HepG2 (cell line): ENCODE results near the gene B3GAT3. TPM values are rescaled to one million over a fixed set of nuclear protein-coding genes. Genes with fewer than 3 reads are reported as not detected.

Experiments
- ATAC-seq: fragments of 200-7000 bp; cut with Tn5 transposase; 3 replicates; pipeline ENCODE4 v1.9.1; 2020; ENCODE audit warnings: mild to moderate bottlenecking, moderate library complexity
- BruUV-seq: library from RNA; stranded (reverse); fragments of 400-500 nt; replicated peaks from 2 replicates; lab custom pipeline; 2021; lab: Mats Ljungman, UMichigan
- CTCF ChIA-PET: fragments of 300-600 bp; formaldehyde crosslinking; extraction: SDS; loops from one replicate; lab custom pipeline; 2021; ENCODE audit warnings: low total read pairs, inconsistent platforms, low intra/inter-chr PET ratio; lab: Yijun Ruan, JAX
- POLR2A ChIA-PET: fragments of 350-600 bp; sonication (Branson Sonifier 250); formaldehyde crosslinking; loops from one replicate; lab custom pipeline; 2020; ENCODE audit warnings: antibody characterized with exemption, inconsistent platforms; lab: Yijun Ruan, JAX
- DNase-seq: peaks from one replicate; pipeline ENCODE4 v3.0.0-alpha.2; 2015; ENCODE audit warnings: low spot score
- FAIRE-seq: peaks from 3 replicates; lab custom pipeline; 2011; peaks lifted over from hg19 to GRCh38; lab: Jason Lieb, UNC
- H2AFZ ChIP-seq: one replicate; pipeline ENCODE4 v1.6.1; 2011; ENCODE audit warnings: low read length, inconsistent platforms
- H3K27ac ChIP-seq: fragments of 300-600 bp; 3 replicates; pipeline ENCODE4 v1.8.0; 2011; ENCODE audit warnings: mixed run types, mild to moderate bottlenecking, mixed read lengths, low read length, inconsistent platforms; ENCODE audit not compliant: insufficient read depth; ENCODE audit errors: extremely low read length
- H3K27me3 ChIP-seq, 2 experiments: fragments of 200-600 bp in 1 of 2; 2 replicates in 1 of 2; 3 replicates in 1 of 2; pipeline versions ENCODE4 v1.6.0 to v1.8.0; 2011; ENCODE audit warnings: low read length in 2 of 2, mild to moderate bottlenecking in 2 of 2, moderate library complexity in 2 of 2, inconsistent platforms in 1 of 2; ENCODE audit not compliant: insufficient read depth in 2 of 2, control insufficient read depth in 1 of 2
- H3K36me3 ChIP-seq, 2 experiments: fragments of 200-600 bp in 1 of 2; replicated peaks in 1 of 2; 2 replicates in 1 of 2; 3 replicates in 1 of 2; pipeline versions ENCODE4 v1.5.1 to v1.8.0; 2011; ENCODE audit warnings: low read length in 2 of 2, inconsistent platforms in 1 of 2; ENCODE audit not compliant: insufficient read depth in 2 of 2, control insufficient read depth in 1 of 2
- H3K4me1 ChIP-seq: 2 replicates; pipeline ENCODE4 v1.5.1; 2012; ENCODE audit warnings: low read length, inconsistent platforms; ENCODE audit not compliant: insufficient read depth
- H3K4me2 ChIP-seq: 2 replicates; pipeline ENCODE4 v1.6.0; 2011; ENCODE audit warnings: low read depth, low read length, inconsistent platforms
- H3K4me3 ChIP-seq, 3 experiments: fragments of 200-600 bp in 1 of 3; sonication (generic), shearing (Covaris generic) in 1 of 3; replicated peaks in 1 of 3; 2 replicates each; pipeline ENCODE4 v1.5.1; 2011 to 2016; ENCODE audit warnings: low read length in 3 of 3, inconsistent platforms in 2 of 3, low read depth in 2 of 3, mild to moderate bottlenecking in 2 of 3, control low read depth in 1 of 3, mixed read lengths in 1 of 3; ENCODE audit not compliant: insufficient read depth in 1 of 3
- H3K79me2 ChIP-seq: one replicate; pipeline ENCODE4 v1.6.1; 2011; ENCODE audit warnings: low read length, inconsistent platforms; ENCODE audit not compliant: insufficient read depth
- H3K9ac ChIP-seq: 2 replicates; pipeline ENCODE4 v1.6.0; 2011; ENCODE audit warnings: mild to moderate bottlenecking, low read depth, low read length, inconsistent platforms; ENCODE audit not compliant: insufficient read depth
- H3K9me3 ChIP-seq: 2 replicates; pipeline ENCODE4 v1.5.1; 2012; ENCODE audit warnings: mild to moderate bottlenecking, low read length
- H4K20me1 ChIP-seq: 2 replicates; pipeline ENCODE4 v1.6.0; 2011; ENCODE audit warnings: inconsistent platforms, mild to moderate bottlenecking, low read length, moderate library complexity; ENCODE audit not compliant: insufficient read depth
- AHDC1 ChIP-seq: sonication (generic); formaldehyde crosslinking; IDR thresholded peaks from 2 replicates; pipeline ENCODE4 v1.5.1; 2020; ENCODE audit warnings: mild to moderate bottlenecking, missing genetic modification reagents, borderline replicate concordance
- IKZF1 ChIP-seq: fragments of 450-650 bp; IDR thresholded peaks from 2 replicates; pipeline ENCODE4 v1.7.1; 2016
- NR3C1 ChIP-seq: sonication (generic); formaldehyde crosslinking; IDR thresholded peaks from 2 replicates; pipeline ENCODE4 v1.4.0; 2020; ENCODE audit warnings: missing genetic modification reagents
- PRPF4 ChIP-seq: fragments of 200-400 bp; formaldehyde crosslinking; IDR thresholded peaks from 2 replicates; pipeline ENCODE4 v1.6.1; 2016; ENCODE audit warnings: low read length, low read depth; ENCODE audit not compliant: poor library complexity, severe bottlenecking
- SPEN ChIP-seq: sonication (generic); formaldehyde crosslinking; IDR thresholded peaks from 2 replicates; pipeline ENCODE4 v1.5.1; 2020; ENCODE audit warnings: low read depth, mild to moderate bottlenecking, missing genetic modification reagents
- TEAD3 ChIP-seq: optimal IDR thresholded peaks from 2 replicates; pipeline ENCODE3; 2016; ENCODE audit warnings: borderline replicate concordance
- ZKSCAN1 ChIP-seq: fragments of 150-350 bp; IDR thresholded peaks from 2 replicates; pipeline ENCODE4 v1.6.1; 2014; ENCODE audit warnings: low read length
- ZNF121 ChIP-seq: sonication (generic); formaldehyde crosslinking; IDR thresholded peaks from 2 replicates; pipeline ENCODE4 v1.5.0; 2020; ENCODE audit warnings: mild to moderate bottlenecking, missing genetic modification reagents
- ZNF30 ChIP-seq: sonication (generic); formaldehyde crosslinking; IDR thresholded peaks from 2 replicates; pipeline ENCODE4 v1.5.0; 2020; ENCODE audit warnings: mild to moderate bottlenecking, missing genetic modification reagents
- ZNF547 ChIP-seq: sonication (generic); formaldehyde crosslinking; IDR thresholded peaks from 2 replicates; pipeline ENCODE4 v1.5.1; 2020; ENCODE audit warnings: mild to moderate bottlenecking, missing genetic modification reagents
- ZNF720 ChIP-seq: sonication (generic); formaldehyde crosslinking; IDR thresholded peaks from 2 replicates; pipeline ENCODE4 v1.4.0; 2020; ENCODE audit warnings: missing genetic modification reagents
- WGBS: methylation state at CpG from one replicate; pipeline ENCODE4 v1.1.6; 2017; ENCODE audit warnings: low lambda C conversion rate; 5-methylcytosine and 5-hydroxymethylcytosine counted together
- in situ Hi-C: cut with HindIII; loops from 2 replicates; pipeline ENCODE4 v1.10.0; 2017; ENCODE audit warnings: low pct_unique_long_range_greater_than_20kb; ENCODE audit not compliant: extremely low pct_ligation_motif_present
- intact Hi-C: fragments of 100-400 bp; cut with micrococcal nuclease; formaldehyde crosslinking; loops from one replicate; pipeline ENCODE4 v1.10.0; 2022; ENCODE audit not compliant: unreplicated experiment
- polyA plus RNA-seq, 8 experiments: library from polyadenylated mRNA; depleted of rRNA in 3 of 8; stranded (reverse) in 7 of 8; unstranded in 1 of 8; fragments of >200 nt; fragmentation: Illumina TruSeq in 4 of 8; extraction: Trizol in 4 of 8; gene quantifications; 2 replicates each; pipeline versions ENCODE4 v1.2.1 to v1.2.3, GENCODE V29; 2011 to 2016; ENCODE audit warnings: low read depth in 4 of 8, missing spikeins in 1 of 8, mixed read lengths in 1 of 8; ENCODE audit not compliant: insufficient read depth in 1 of 8
- total RNA-seq, 5 experiments: library from RNA; depleted of rRNA; stranded (reverse); fragments of >200 nt; fragmentation: Illumina TruSeq; extraction: Trizol; gene quantifications; 2 replicates each; pipeline ENCODE4 v1.2.3, GENCODE V29; 2016; ENCODE audit warnings: low read depth in 1 of 5

Gene B3GAT3
- total and polyA plus RNA-seq, 2 of the 13 experiments (the other 11 are each of a cell fraction or from before 2014, with no cell fraction given): 21.3 to 26.1 TPM

GRCh38 chr11:62654297-62654696 lies 32.5 kb upstream of the B3GAT3 start:
- H3K27ac ChIP-seq: no peak overlapping the region
- POLR2A ChIA-PET: interaction anchor here (0.6 to 6.3 kb wide), 10 partner anchors 10 to 150 kb away, joined by 3 to 186 read pairs (median 8); partner anchors contain the start of genes B3GAT3, C11orf98, CSKMT and EEF1G
- in situ Hi-C loops: no loop called here
- H3K4me2 ChIP-seq: peak overlapping the region; percentile 46; the same call in 1 of the 2 replicates
- TF ChIP-seq ZNF121 (CRISPR knock-in tag): peak; percentile 94
- no peak for TF ChIP-seq ZNF720
- TF ChIP-seq SPEN: 0 out of 2 replicates have a peak, but pooled peaks have one; percentile 20
- TF ChIP-seq, all 625 proteins: peak for 2
- DNase-seq (no peak), ATAC-seq (no peak), FAIRE-seq (no peak)
- H3K36me3 ChIP-seq: peaks cover 2 to 5% of the 10 kb centered on the region in 2 experiments; a peak in 3 of 5 replicates
- BruUV-seq: no TSS peak
- H3K4me1 ChIP-seq: peaks cover 34% of the 10 kb centered on the region
- no peaks in the 10 kb centered on the region for H3K27me3 ChIP-seq
- 77% methylated on average over 11 of the region's 11 CpGs for WGBS
- H2AFZ ChIP-seq: no peak overlapping the region
- no peaks in the 10 kb centered on the region for H3K9me3 ChIP-seq
- H4K20me1 ChIP-seq: no peaks in the 10 kb centered on the region; the same call in 1 of the 2 replicates
- H3K4me3 ChIP-seq: peak overlapping the region in 1 of 3 experiments; percentile 15; a peak in 1 of 6 replicates
- no peak overlapping the region for H3K9ac ChIP-seq
- H3K79me2 ChIP-seq: peaks cover 20% of the 10 kb centered on the region
- intact Hi-C loops: loop anchor here (5.0 kb wide), 2 partner anchors 42 to 62 kb away; partner anchors contain the start of genes EML3, ROM1 and TUT1
- CTCF ChIA-PET: no interaction called here

GRCh38 chr11:62652161-62653006 lies 30.6 kb upstream of the B3GAT3 start:
- no peaks in the 10 kb centered on the region for H3K9me3 ChIP-seq
- CTCF ChIA-PET: no interaction called here
- WGBS: 59% methylated on average over 9 of the region's 16 CpGs
- TF ChIP-seq ZKSCAN1 (no peak), IKZF1 (no peak), ZNF547 (CRISPR knock-in tag) (no peak), AHDC1 (no peak), TEAD3 (no peak), PRPF4 (no peak), ZNF30 (CRISPR knock-in tag) (0 out of 2 replicates have a peak, but pooled peaks have one; percentile 45), NR3C1 (CRISPR knock-in tag) (no peak)

More at GRCh38 chr11:62652161-62653006, 30.6 kb upstream of the B3GAT3 start:
- intact Hi-C loops (loop anchor here (5.0 kb wide), 2 partner anchors 40 to 60 kb away; partner anchors contain the start of genes EML3, ROM1 and TUT1), in situ Hi-C loops (no loop called here)
- Histone ChIP-seq H3K27me3 (no peaks in the 10 kb centered on the region), H3K79me2 (peaks cover 20% of the 10 kb centered on the region), H3K4me1 (peaks cover 39% of the 10 kb centered on the region), H2AFZ (no peak overlapping the region), H4K20me1 (no peaks in the 10 kb centered on the region; the same call in 1 of the 2 replicates), H3K4me3 (peak overlapping the region; percentile 88 to 92 (median 89)), H3K9ac (peak overlapping the region; percentile 97), H3K36me3 (peaks cover 4 to 14% of the 10 kb centered on the region in 2 experiments; a peak in 3 of 5 replicates), H3K27ac (peak overlapping the region; percentile 84), H3K4me2 (peak overlapping the region; percentile 97)
- POLR2A ChIA-PET: interaction anchor here (0.6 to 6.3 kb wide), 26 partner anchors 8 to 187 kb away, joined by 3 to 186 read pairs (median 6); partner anchors contain the start of genes B3GAT3, BSCL2, C11orf98 and CSKMT
- TSS peak; percentile 79 for BruUV-seq
- DNase-seq (no peak), ATAC-seq (peak; percentile 16), FAIRE-seq (no peak)
